H1 (cell line): ENCODE data around the gene SLC5A9. TPM values are rescaled to one million over a fixed set of nuclear protein-coding genes. Genes with fewer than 3 reads are reported as not detected.

Source experiments
- GTF2F1 ChIP-seq: IDR thresholded peaks from 2 replicates; pipeline ENCODE4 v1.6.1; 2012; ENCODE audit warnings: low read depth, low read length, improper control_type of control experiment, borderline replicate concordance
- POLR2AphosphoS5 ChIP-seq: IDR thresholded peaks from 2 replicates; pipeline ENCODE4 v1.6.1; 2011; ENCODE audit warnings: low read depth, low read length
- SIN3A ChIP-seq, 2 experiments: IDR thresholded peaks in 1 of 2; conservative IDR thresholded peaks in 1 of 2; 2 replicates each; pipeline ENCODE4 v1.6.1; 2011 to 2012; ENCODE audit warnings: low read length in 2 of 2, improper control_type of control experiment in 1 of 2, low read depth in 1 of 2, mild to moderate bottlenecking in 1 of 2
- SP4 ChIP-seq: IDR thresholded peaks from 2 replicates; pipeline ENCODE4 v1.6.1; 2012; ENCODE audit warnings: low read length, inconsistent platforms
- TCF12 ChIP-seq: IDR thresholded peaks from 2 replicates; pipeline ENCODE4 v1.6.1; 2011; ENCODE audit warnings: low read depth, mild to moderate bottlenecking, low read length
- YY1 ChIP-seq: IDR thresholded peaks from 2 replicates; pipeline ENCODE4 v1.6.1; 2011; ENCODE audit warnings: low read depth, mild to moderate bottlenecking, low read length
- polyA plus RNA-seq, 7 experiments: library from polyadenylated mRNA; depleted of rRNA in 3 of 7; stranded (reverse) in 5 of 7; unstranded in 2 of 7; fragments of >200 nt in 5 of 7; fragments of 200-250 nt in 2 of 7; gene quantifications; 1 replicate in 5 of 7; 2 replicates in 1 of 7; 4 replicates in 1 of 7; pipeline versions ENCODE4 v1.2.1 to v1.2.3, GENCODE V29; 2011 to 2013; ENCODE audit warnings: missing spikeins in 2 of 7, mixed read lengths in 2 of 7
- total RNA-seq: library from RNA; stranded (reverse); fragmentation: NEBNext Ultra II Directional; extraction: Animal tissue kit (Norgen Biotek cat#: 25700); gene quantifications from 2 replicates; pipeline ENCODE4 v1.2.1, GENCODE V29; 2021

SLC5A9 gene
- total and polyA plus RNA-seq, 2 of the 8 experiments (the other 6 are each of a cell fraction or from before 2014, with no cell fraction given), result 0.03 TPM; not detected in 1

GRCh38 chr1:48205522-48205921 is 17.0 kb upstream of the SLC5A9 start (continued):
- TF ChIP-seq TCF12, result no peak
- no peak for TF ChIP-seq POLR2AphosphoS5
- TF ChIP-seq GTF2F1, result no peak
- TF ChIP-seq SP4, result no peak
- no peak for TF ChIP-seq SIN3A (conservative IDR thresholded peaks at IDR 0.05 in 1 of 2, IDR thresholded peaks at IDR 0.05 in 1 of 2; ENCODE audit: low read depth in 1 of 2, low read length in 2 of 2)
- no peak for TF ChIP-seq YY1
